ENCODE measurements around the gene SLC25A26. TPM values are rescaled to one million over a fixed set of nuclear protein-coding genes. Genes with fewer than 3 reads are reported as not detected.
"Not testable (repeated sequence)": the region's sequence is repeated elsewhere in the genome, so short reads cannot be mapped to it uniquely, and the experiment has no call there.

SLC25A26 gene
- total RNA-seq (2014; rRNA removed; shearing (Covaris generic)): 21.5 and 22.1 TPM in 2 replicates

DNA sequence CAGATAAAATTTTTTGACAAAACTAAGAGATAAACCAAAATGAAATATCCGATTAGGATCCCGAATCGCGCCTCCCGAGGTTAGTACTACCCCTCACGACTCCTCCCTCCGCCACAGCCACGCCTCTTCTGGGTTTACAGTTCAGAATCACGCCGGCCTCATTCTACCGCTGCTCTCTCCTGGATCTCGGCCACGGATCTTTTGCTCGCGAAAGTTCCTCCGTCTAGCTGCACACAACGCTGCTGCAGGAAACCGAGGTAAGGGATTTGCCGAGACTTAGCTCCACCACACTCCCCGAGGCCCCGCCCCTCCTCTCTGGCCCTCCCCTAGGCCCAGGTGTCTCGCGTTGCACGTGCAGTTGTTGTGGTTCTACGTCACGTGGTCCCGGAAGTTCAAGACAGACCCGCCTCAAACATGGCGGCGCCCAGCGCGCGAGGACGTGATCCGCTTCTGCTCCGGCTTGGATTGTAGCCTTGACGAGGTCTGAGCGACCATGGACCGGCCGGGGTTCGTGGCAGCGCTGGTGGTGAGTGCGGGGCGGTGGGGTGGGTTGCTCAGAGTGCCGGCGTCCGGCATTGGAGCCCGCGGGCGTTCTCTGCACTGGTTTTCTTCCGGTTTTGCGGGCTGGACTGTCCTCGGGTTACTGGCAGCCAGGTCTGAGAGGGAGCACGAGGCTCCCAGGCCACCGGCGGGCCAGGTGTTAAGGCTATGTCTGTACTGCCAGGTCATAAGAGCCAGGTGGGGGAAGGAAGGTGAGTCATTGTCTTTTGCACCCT, at the start of gene SLC25A26:
Gene SLC25A26 (plus strand): TSS at position 400 of the 776 bp plus-strand sequence. CDS start 94 bp downstream, at position 494.
- DNase-seq (ENCODE audit: low spot score): peak; percentile 89

DNA sequence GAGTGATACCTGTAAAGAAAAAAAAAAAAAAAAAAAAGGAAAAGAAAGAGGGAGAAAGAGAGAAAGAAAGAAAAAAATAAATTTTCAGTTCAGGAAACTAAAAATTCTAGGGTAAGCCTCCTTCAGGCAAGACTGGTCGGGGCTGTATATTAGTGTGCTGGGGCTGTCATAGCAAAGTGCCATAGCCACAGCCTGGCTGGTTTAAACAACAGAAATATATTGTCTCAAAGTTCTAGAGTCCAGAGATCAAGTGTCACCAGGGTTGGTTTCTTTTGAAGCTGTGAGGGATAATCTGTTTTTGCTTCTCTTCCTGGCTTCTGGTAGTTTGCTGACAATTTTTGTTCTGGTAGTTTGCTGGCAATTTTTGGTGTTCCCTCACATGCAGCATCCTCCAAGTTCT, 48.4 kb upstream of the SLC25A26 start:
- no peak for DNase-seq (ENCODE audit: low spot score)

DNA sequence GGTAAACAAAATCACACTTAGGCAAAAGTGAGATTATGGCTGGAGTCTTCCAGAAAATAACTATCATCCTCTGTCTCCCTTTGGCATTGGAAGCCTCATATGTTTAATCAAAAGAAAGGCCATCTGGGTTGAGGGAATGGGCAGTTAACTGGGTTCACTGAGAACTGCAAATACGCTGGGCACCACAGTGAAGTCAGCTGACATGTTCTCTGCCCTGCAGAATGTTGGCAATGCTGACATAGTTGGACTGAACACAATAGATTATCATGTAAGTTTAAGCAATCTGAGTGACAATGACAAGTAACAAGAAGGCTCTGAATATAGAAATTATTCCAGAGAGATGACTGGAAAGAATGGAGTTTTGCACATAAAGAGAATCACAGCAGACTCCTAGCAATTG, 43.8 kb upstream of the SLC25A26 start:
- DNase-seq (ENCODE audit: low spot score): no peak

DNA sequence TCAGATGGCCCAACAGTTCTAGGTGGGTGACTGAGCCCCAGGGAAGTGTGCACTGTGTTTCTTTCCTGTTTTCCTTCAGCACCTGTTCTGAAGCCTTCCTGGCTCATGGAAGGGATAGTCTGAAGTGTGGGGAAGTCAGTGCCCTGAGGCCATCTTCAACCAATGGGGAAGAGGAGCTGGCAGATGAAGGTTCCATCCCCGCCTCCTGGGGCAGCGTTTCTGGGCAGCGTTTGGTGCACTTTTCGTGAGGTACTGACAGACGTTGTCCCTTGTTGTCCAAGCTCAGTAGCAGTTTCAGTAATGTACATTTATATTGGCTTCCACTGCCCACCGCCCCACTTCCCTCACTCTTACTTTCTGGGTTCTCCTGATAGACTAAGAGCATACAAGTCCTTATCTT, 42.6 kb upstream of the SLC25A26 start:
- no peak for DNase-seq (ENCODE audit: low spot score)

DNA sequence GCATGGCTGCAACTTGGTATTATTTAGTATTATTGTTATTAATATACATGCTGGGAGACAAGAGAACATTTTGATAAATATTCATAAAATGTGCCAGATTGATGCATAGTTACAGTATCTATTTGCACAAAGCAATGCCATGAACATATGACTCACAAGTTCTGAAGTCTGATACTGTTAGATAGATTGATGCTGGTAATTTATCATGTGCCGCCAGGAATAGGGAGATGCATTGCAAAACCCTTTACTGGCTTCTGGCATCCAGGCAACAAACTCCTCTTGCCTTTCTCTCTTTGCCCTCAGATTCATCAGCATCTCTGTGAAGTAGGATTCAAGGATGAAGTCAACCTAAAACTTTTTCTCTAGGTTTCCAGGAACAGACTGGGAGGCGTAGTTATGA, 41.0 kb upstream of the SLC25A26 start:
- DNase-seq (ENCODE audit: low spot score): no peak

GRCh38 chr3:66181764-66182163, 39.0 kb upstream of the SLC25A26 start:
- DNase-seq (ENCODE audit: low spot score): no peak

GRCh38 chr3:66182246-66182645, 38.6 kb upstream of the SLC25A26 start:
- no peak for DNase-seq (ENCODE audit: low spot score)

DNA sequence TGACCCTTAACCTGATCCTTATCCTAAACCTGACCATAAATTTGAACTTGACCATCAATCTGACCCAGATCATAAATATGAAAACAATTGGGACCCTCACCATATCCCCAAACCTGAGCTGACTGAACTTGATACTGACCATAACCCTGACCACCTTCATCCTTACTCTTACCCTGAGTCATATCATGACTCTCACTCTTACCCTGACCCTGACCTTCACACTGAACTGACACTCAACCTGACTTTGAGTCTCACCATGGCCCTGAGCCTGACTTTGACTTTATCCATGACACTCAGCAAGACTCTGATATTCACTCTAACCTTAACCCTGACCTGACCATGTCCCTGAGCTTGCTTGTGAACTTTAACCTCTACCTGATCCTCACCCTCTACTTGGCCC, 34.3 kb upstream of the SLC25A26 start:
- DNase-seq (ENCODE audit: low spot score): no peak

GRCh38 chr3:66195347-66195783, 25.4 kb upstream of the SLC25A26 start:
- no peak for DNase-seq (ENCODE audit: low spot score)

DNA sequence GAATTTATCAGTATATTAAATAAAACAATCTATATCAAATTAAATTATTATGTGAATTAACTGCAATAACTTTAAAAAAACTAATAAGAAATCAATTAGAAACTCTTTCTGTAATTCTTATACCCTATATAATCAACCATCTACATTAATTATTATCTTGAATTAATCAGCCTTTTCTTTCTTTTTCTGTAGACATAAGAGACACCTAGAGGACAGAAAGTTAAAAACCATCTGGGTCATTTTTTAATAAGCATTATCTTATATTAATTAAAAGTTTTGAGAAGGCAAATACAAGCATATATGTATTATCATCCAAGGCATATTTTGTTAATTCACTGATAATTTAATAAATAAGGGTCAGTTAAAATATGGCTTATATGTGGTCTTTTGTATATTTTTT, 24.2 kb upstream of the SLC25A26 start:
- no peak for DNase-seq (ENCODE audit: low spot score)

- no peak for DNase-seq (ENCODE audit: low spot score)
Measured at GRCh38 chr3:66198437-66199088, 22.2 kb upstream of the SLC25A26 start.

DNA sequence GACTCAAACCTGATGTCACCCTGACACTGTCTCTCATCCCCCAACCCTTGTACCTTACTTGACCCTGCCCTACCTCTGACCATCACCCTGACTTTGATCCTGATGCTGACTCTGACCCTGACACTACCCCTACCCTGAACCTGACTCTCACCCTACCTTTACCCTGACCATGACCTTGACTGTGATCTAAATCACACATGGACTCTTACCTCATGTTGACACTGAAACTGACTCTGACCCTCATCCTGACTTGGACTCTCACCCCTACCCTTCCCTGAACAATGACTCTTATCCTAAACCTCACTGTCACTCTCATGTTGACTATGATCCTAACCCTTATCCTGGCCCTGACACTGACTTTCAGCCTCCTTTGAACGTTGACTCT, 21.7 kb upstream of the SLC25A26 start:
- DNase-seq (ENCODE audit: low spot score): no peak

GRCh38 chr3:66200147-66200546, 20.7 kb upstream of the SLC25A26 start:
- no peak for DNase-seq (ENCODE audit: low spot score)

DNA sequence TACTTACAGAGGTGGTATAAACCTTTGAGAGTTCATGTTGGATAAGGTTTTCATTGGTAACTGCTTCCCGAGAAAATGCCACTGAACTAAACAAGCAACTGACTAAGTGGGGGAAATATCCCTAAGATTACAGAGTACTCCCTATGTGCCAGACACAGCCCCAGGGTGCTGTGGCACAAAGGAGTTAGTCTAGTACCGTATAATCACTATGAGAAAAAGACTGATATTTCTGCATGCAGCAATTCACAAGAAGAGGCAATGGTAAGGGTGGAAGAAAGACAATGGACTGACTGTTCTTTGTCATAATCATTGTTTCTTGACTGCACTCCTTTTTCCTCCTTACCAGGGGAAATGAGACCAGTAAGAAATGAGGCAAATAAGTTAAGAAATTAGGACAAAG, 20.0 kb upstream of the SLC25A26 start:
- DNase-seq (ENCODE audit: low spot score): no peak

DNA sequence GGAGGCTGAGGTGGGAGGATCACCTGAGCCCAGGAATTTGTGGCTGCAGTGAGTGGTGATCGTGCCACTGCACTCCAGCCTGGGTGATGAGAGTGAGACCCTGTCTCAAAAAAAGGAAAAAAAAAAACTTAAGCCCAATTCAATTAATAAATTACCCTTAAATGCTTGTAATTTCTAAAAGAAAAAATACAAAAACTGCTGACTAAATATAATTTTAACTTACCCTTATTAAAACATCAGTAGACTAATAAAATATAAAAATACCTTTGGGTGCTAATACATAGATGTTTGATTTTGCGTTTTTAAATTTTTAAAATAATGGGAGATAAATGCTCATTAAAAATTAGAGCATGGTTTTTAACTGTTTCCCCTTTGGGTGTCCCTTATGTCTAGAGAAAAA, 17.5 kb upstream of the SLC25A26 start:
- DNase-seq (ENCODE audit: low spot score): no peak

GRCh38 chr3:66206806-66207205, 14.0 kb upstream of the SLC25A26 start:
- no peak for DNase-seq (ENCODE audit: low spot score)

- no peak for DNase-seq (ENCODE audit: low spot score)
Measured at GRCh38 chr3:66208189-66208588, 12.6 kb upstream of the SLC25A26 start.

- DNase-seq (ENCODE audit: low spot score): no peak
Measured at GRCh38 chr3:66210687-66211295, 10.0 kb upstream of the SLC25A26 start.

DNA sequence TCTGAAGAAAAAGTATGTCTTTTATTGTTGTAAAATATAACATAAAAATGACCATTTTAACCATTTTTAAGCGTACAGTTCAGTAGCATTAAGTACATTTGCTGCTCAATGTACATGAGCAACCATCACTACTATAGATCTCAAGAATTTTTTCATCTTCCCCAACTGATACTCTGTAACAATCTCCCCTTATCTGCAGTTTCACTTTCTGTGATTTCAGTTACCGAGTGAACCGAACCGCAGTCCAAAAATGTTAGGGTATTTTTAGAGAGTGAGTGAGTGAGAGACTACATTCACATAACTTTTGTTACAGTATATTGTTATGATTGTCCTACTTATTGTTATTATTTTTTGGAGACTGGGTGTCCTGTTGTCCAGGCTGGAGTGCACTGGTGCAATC, 9.0 kb upstream of the SLC25A26 start:
- DNase-seq (ENCODE audit: low spot score): no peak

- no peak for DNase-seq (ENCODE audit: low spot score)
Measured at GRCh38 chr3:66215106-66215505, 5.7 kb upstream of the SLC25A26 start.

DNA sequence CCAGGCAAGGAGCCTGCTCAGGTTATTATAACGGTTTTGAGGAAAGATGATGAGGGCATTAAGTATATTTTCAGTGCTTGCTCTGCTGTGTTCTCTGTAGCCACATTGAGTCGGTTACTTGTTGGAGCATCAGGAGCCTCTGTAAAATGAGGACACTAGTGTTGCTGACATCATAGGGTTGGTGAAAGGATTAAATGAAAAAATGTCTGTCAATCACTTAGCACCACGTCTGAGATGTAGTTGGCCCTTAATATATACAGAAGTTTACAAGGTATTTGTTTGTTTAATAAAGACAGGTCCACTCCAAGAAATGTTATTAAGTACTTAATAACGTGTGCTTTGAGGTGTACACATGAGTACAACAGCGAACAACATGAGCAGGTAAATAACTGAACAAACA, 735 bp upstream of the SLC25A26 start:
- DNase-seq (ENCODE audit: low spot score): no peak

DNA sequence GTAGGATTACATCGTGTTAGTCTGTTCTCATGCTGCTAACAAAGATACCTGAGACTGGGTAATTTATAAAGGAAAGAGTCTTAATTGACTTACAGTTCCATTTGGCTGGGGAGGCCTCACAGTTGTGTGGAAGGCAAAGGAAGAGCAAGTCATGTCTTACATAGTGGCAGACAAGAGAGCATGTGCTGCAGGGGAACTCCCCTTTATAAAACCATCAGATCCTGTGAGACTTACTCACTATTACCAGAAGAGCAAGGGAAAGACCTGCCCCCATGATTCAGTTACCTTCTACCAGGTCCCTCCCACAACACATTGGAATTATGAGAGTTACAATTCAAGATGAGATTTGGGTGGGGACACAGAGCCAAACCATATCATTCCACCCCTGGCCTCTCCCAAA, 3.4 kb downstream of the SLC25A26 start:
- no peak for DNase-seq (ENCODE audit: low spot score)

DNA sequence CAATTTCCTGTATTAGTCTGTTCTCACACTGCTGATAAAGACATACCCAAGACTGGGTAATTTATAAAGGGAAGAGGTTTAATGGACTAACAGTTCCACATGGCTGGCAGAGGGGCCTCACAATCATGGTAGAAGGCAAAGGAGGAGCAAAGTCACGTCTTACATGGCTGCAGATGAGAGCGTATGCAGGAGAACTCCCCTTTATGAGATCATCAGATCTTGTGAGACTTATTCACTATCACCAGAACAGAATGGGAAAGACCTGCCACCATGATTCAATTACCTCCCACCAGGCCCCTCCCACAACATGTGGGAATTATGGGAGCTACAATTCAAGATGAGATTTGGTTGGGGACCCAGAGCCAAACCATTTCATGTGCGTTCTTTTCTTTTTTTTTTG, 5.3 kb downstream of the SLC25A26 start:
- DNase-seq (ENCODE audit: low spot score): not testable (repeated sequence)

Data from A172 (cell line).